Activated naive CD8-positive, alpha-beta T cell treated with anti-CD3 and anti-CD28 coated beads, Interleukin-2, amount 50 U/mL, for 24 hours (primary cell): ENCODE measurements around the gene GUCD1.
"Not testable (repeated sequence)": the region's sequence is repeated elsewhere in the genome, so short reads cannot be mapped to it uniquely, and the experiment has no call there.

ENCODE experiments used
- ATAC-seq: fragments of 150-1000 bp; cut with Tn5 transposase; one replicate; pipeline ENCODE4 v1.10.0; 2021
- DNase-seq: peaks from one replicate; pipeline ENCODE4 v3.0.0; 2021
- H3K27ac Mint-ChIP-seq: one replicate; pipeline ENCODE4 v1.8.0; 2021; ENCODE audit warnings: mild to moderate bottlenecking, mixed read lengths
- H3K27me3 Mint-ChIP-seq: one replicate; pipeline ENCODE4 v1.8.0; 2021; ENCODE audit warnings: mixed read lengths
- H3K36me3 Mint-ChIP-seq: one replicate; pipeline ENCODE4 v1.8.0; 2021; ENCODE audit warnings: low read depth, mixed read lengths
- H3K4me1 Mint-ChIP-seq: one replicate; pipeline ENCODE4 v1.8.0; 2021; ENCODE audit warnings: mixed read lengths
- H3K4me3 Mint-ChIP-seq: one replicate; pipeline ENCODE4 v1.8.0; 2021; ENCODE audit warnings: mild to moderate bottlenecking, moderate library complexity, mixed read lengths
- H3K9me3 Mint-ChIP-seq: one replicate; pipeline ENCODE4 v1.8.0; 2021; ENCODE audit warnings: mixed read lengths

GUCD1 gene

DNA sequence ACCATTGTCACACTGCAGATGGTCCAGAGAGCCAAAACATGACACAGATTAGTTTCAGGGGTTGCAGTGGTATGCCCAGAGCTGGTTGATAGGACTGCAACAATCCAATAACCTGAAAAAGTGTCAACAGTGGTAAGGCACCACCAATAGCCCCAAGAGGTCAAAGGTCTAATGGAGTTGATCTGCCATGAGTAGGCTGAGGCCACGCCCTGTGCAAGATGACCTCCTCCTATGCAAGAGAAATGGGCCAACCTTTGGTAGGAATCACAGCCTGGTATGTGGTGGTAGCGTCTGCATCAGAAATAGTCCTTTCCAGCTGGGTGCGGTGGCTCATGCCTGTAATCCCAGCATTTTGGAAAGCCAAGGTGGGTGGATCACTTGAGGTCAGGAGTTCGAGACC, 19.6 kb downstream of the GUCD1 start:
- Mint-ChIP-seq H3K36me3 (peaks cover 2% of the 10 kb centered on the region), H3K4me3 (no peak overlapping the region), H3K27me3 (no peaks in the 10 kb centered on the region), H3K4me1 (no peaks in the 10 kb centered on the region), H3K9me3 (no peaks in the 10 kb centered on the region), H3K27ac (no peak overlapping the region)
- ATAC-seq (no peak), DNase-seq (no peak)

GRCh38 chr22:24532075-24532474, 22.9 kb downstream of the GUCD1 start:
- Mint-ChIP-seq H3K27me3 (no peaks in the 10 kb centered on the region), H3K9me3 (no peaks in the 10 kb centered on the region), H3K4me3 (no peak overlapping the region), H3K36me3 (no peaks in the 10 kb centered on the region), H3K4me1 (no peaks in the 10 kb centered on the region), H3K27ac (no peak overlapping the region)
- DNase-seq (no peak), ATAC-seq (no peak)

DNA sequence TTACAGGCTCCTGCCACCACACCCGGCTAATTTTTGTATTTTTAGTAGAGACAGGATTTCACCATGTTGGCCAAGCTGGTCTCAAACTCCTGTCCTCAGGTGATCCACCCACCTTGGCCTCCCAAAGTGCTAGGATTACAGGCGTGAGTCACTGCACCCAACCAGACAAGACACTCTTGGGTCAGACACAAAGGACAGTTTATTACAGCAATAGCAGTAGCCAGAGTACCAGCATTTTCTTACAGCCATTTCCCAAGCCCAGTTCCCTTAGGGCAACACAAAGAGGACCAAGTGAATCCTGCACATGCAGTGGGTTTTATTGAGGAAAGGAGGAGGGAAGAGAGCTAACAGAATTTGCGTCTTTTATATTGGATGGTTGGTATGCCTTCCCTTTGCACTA, 24.0 kb downstream of the GUCD1 start:
- H3K4me3 Mint-ChIP-seq, H3K27me3 Mint-ChIP-seq, H3K36me3 Mint-ChIP-seq, H3K27ac Mint-ChIP-seq, DNase-seq, ATAC-seq, H3K4me1 Mint-ChIP-seq, H3K9me3 Mint-ChIP-seq: not testable (repeated sequence)

DNA sequence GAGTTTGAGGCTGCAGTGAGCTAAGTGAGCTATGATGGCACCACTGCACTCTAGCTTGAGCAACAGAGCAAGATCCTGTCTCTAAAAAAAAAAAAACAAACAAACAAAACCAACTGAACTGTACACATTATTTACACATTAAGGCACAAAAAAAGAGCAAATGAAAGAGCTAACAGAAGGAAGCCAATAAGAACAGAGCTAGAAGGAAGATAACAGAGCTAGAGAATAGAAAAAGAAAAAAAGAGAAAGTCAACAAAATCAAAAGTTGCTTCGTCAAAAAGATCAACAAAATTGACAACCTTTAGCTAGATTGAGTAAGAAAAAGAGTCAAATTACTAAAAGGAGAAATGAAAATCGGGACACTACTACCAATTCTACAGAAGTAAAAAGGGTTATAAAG, 25.0 kb downstream of the GUCD1 start:
- Mint-ChIP-seq H3K4me3 (no peak overlapping the region), H3K4me1 (peaks cover 7% of the 10 kb centered on the region), H3K27ac (no peak overlapping the region), H3K27me3 (no peaks in the 10 kb centered on the region), H3K36me3 (no peaks in the 10 kb centered on the region), H3K9me3 (no peaks in the 10 kb centered on the region)
- no peak for DNase-seq
- ATAC-seq: no peak

GRCh38 chr22:24526191-24526590, 28.7 kb downstream of the GUCD1 start:
- Mint-ChIP-seq H3K27ac (no peak overlapping the region), H3K9me3 (no peaks in the 10 kb centered on the region), H3K4me3 (no peak overlapping the region), H3K27me3 (peaks cover 2% of the 10 kb centered on the region), H3K36me3 (no peaks in the 10 kb centered on the region), H3K4me1 (peaks cover 11% of the 10 kb centered on the region)
- ATAC-seq: no peak
- no peak for DNase-seq

DNA sequence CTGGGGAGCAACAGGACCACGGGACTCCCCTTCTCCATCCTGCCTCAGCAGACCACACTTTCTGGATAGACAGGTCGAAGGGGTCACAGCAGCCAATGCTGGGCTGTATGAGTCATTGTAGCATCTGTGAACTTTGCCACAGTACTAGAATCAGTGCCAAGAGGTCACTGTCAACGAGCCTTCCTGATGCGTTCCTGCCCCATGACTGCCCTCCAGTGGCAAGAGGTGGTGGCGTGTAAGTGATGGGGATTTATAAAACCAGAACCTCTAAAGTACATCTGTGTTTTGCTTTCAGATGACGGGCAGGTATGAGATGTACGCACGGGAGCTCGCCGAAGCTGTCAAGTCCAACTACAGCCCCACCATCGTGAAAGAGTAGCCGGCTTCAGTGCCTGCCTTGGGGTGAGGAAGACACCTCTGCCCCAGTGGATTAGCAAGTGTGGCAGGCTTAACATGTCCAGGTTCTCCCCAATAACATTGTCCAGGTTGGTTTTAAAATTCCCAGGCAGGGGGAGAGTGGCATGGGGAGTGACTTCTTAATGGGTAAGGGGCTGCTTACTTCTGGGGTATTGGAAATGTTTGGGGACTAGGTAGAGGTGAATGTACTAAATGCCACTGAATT, 29.4 kb downstream of the GUCD1 start:
- Mint-ChIP-seq H3K36me3 (no peaks in the 10 kb centered on the region), H3K27ac (no peak overlapping the region), H3K27me3 (peaks cover 2% of the 10 kb centered on the region), H3K4me3 (no peak overlapping the region), H3K9me3 (no peaks in the 10 kb centered on the region), H3K4me1 (peaks cover 11% of the 10 kb centered on the region)
- ATAC-seq (peak; percentile 94), DNase-seq (peak; percentile 82)

- DNase-seq (no peak), ATAC-seq (no peak)
- H3K9me3 Mint-ChIP-seq: no peaks in the 10 kb centered on the region
- no peak overlapping the region for H3K27ac Mint-ChIP-seq
- H3K27me3 Mint-ChIP-seq: peaks cover 2% of the 10 kb centered on the region
- H3K4me3 Mint-ChIP-seq: no peak overlapping the region
- no peaks in the 10 kb centered on the region for H3K36me3 Mint-ChIP-seq
- peaks cover 11% of the 10 kb centered on the region for H3K4me1 Mint-ChIP-seq
Measured at GRCh38 chr22:24523873-24524272, 31.1 kb downstream of the GUCD1 start.

- no peak overlapping the region for H3K4me3 Mint-ChIP-seq
- H3K27ac Mint-ChIP-seq: no peak overlapping the region
- peaks cover 11% of the 10 kb centered on the region for H3K4me1 Mint-ChIP-seq
- ATAC-seq: peak; percentile 53
- H3K9me3 Mint-ChIP-seq: no peaks in the 10 kb centered on the region
- peak; percentile 31 for DNase-seq
- no peaks in the 10 kb centered on the region for H3K36me3 Mint-ChIP-seq
- H3K27me3 Mint-ChIP-seq: peaks cover 2% of the 10 kb centered on the region
Measured at GRCh38 chr22:24521791-24522245, 33.1 kb downstream of the GUCD1 start.

DNA sequence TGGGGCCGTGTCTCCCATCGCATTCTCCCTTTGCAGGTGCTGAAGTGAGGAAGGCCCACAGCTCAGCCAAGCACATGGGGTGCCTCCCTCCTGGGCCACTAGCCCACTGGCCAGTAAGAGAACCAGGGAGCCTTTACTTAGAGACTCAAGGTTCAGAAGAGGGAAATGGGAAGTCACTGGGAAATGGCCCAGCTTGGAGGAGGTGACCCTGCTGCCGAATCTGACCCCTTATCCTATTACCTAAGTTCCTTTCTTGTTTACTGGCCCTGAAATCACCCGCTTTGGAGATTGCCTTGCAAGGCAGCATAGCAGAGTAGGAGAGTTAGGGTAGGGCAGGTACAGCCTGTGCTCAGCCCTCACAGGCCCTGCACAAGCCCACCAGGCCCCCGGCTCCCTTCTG, 35.4 kb downstream of the GUCD1 start:
- ATAC-seq: no peak
- DNase-seq: no peak
- Mint-ChIP-seq H3K27ac (no peak overlapping the region), H3K9me3 (no peaks in the 10 kb centered on the region), H3K4me1 (peaks cover 10% of the 10 kb centered on the region), H3K27me3 (peaks cover 2% of the 10 kb centered on the region), H3K36me3 (no peaks in the 10 kb centered on the region), H3K4me3 (no peak overlapping the region)

DNA sequence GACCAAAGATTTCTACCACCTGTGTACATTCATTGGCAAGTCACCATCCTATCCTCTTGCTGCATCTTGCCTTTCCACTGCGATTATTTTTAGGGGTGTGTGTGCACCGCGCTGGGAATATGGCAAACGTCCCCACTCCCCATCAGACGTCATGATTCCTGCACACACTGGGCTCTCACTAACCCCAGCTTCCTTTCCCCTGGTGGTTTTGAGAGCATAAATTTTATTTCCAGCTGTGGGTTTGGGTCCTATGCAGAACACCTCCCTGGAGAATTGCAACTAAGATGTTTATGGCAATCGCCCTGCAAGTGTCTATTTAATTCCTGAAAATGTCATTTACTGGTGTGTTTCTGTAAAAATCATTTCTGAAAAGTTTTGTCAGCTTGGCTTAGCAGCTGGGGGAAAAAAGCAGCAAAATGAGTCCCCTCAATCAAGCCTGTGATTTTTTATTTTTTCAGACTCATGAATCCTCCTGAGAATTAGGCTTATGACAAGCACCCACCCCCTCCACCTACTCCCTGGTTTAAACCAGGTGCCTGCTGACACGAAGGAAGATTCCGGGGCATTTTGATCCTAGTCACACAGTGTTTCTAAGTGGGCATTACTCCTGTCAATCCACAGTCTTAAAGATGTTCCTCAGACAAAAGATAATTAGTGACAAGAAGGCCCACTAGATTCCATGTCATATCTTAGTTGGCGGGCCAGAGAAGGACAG, 36.0 kb downstream of the GUCD1 start:
- DNase-seq (no peak), ATAC-seq (no peak)
- Mint-ChIP-seq H3K4me3 (no peak overlapping the region), H3K4me1 (peaks cover 10% of the 10 kb centered on the region), H3K36me3 (no peaks in the 10 kb centered on the region), H3K27me3 (peaks cover 2% of the 10 kb centered on the region), H3K27ac (no peak overlapping the region), H3K9me3 (no peaks in the 10 kb centered on the region)

GRCh38 chr22:24518228-24518627, 36.7 kb downstream of the GUCD1 start:
- DNase-seq (no peak), ATAC-seq (no peak)
- no peaks in the 10 kb centered on the region for H3K9me3 Mint-ChIP-seq
- H3K4me1 Mint-ChIP-seq: peaks cover 11% of the 10 kb centered on the region
- H3K4me3 Mint-ChIP-seq: no peak overlapping the region
- H3K27me3 Mint-ChIP-seq: peaks cover 2% of the 10 kb centered on the region
- H3K36me3 Mint-ChIP-seq: no peaks in the 10 kb centered on the region
- H3K27ac Mint-ChIP-seq: no peak overlapping the region

- ATAC-seq: no peak
- no peaks in the 10 kb centered on the region for H3K9me3 Mint-ChIP-seq
- H3K27me3 Mint-ChIP-seq: peaks cover 2% of the 10 kb centered on the region
- no peaks in the 10 kb centered on the region for H3K36me3 Mint-ChIP-seq
- H3K4me3 Mint-ChIP-seq: no peak overlapping the region
- no peak for DNase-seq
- peaks cover 15% of the 10 kb centered on the region for H3K4me1 Mint-ChIP-seq
- H3K27ac Mint-ChIP-seq: no peak overlapping the region
Measured at GRCh38 chr22:24517446-24517845, 37.5 kb downstream of the GUCD1 start.

DNA sequence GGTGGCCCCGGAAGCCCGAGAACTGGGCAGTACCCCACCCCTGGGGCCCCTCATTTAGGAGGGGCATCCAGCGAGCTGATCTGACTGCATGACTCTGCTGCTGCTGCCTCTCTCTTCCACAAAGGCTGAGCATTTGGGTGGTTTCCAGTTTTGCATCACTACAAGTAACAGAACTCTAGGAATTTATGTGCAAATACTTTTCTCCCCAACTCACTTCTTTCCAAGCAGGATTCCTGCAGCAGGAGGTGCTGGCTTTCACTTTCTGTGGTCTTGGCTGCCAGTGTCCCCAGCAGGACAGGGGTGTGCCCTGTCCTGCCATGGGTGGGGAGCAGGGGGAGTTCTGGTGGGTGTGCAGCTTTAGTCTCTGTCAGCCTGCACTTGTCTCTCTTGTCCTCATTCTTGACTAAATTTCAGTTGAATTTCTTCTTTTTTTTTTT, 38.6 kb downstream of the GUCD1 start:
- no peaks in the 10 kb centered on the region for H3K36me3 Mint-ChIP-seq
- H3K27ac Mint-ChIP-seq: no peak overlapping the region
- no peak for DNase-seq
- H3K9me3 Mint-ChIP-seq: no peaks in the 10 kb centered on the region
- no peak overlapping the region for H3K4me3 Mint-ChIP-seq
- peaks cover 19% of the 10 kb centered on the region for H3K4me1 Mint-ChIP-seq
- no peaks in the 10 kb centered on the region for H3K27me3 Mint-ChIP-seq
- ATAC-seq: no peak

GRCh38 chr22:24515027-24515338, 40.0 kb downstream of the GUCD1 start:
- Mint-ChIP-seq H3K9me3 (no peaks in the 10 kb centered on the region), H3K4me1 (peaks cover 29% of the 10 kb centered on the region), H3K27me3 (no peaks in the 10 kb centered on the region), H3K36me3 (no peaks in the 10 kb centered on the region), H3K4me3 (no peak overlapping the region), H3K27ac (no peak overlapping the region)
- DNase-seq: no peak
- no peak for ATAC-seq

- ATAC-seq: no peak
- Mint-ChIP-seq H3K4me1 (peaks cover 29% of the 10 kb centered on the region), H3K36me3 (no peaks in the 10 kb centered on the region), H3K4me3 (no peak overlapping the region), H3K9me3 (no peaks in the 10 kb centered on the region), H3K27ac (no peak overlapping the region), H3K27me3 (no peaks in the 10 kb centered on the region)
- no peak for DNase-seq
Measured at GRCh38 chr22:24514241-24515026, 40.5 kb downstream of the GUCD1 start.
